Astrocyte of the spinal cord (primary cell): ENCODE measurements around the gene MPHOSPH9.
"Not testable (repeated sequence)": the region's sequence is repeated elsewhere in the genome, so short reads cannot be mapped to it uniquely, and the experiment has no call there.

Source experiments
- DNase-seq: peaks from one replicate; pipeline ENCODE4 v3.0.0; 2011; ENCODE audit warnings: low read depth, low spot score
- H3K4me3 ChIP-seq: 2 replicates; pipeline ENCODE4 v1.5.1; 2011; ENCODE audit warnings: low read depth, mild to moderate bottlenecking, low read length, moderate library complexity
- in situ Hi-C: cut with HindIII; loops from 2 replicates; pipeline ENCODE4 v1.10.0; 2017; ENCODE audit warnings: low sequenced_read_pairs
- TF ChIP-seq, protein P1 (sequence below): IDR thresholded peaks from 2 replicates; pipeline ENCODE4 v1.5.1; 2012; ENCODE audit warnings: low read depth, mild to moderate bottlenecking, low read length, inconsistent platforms

MPHOSPH9 gene

DNA sequence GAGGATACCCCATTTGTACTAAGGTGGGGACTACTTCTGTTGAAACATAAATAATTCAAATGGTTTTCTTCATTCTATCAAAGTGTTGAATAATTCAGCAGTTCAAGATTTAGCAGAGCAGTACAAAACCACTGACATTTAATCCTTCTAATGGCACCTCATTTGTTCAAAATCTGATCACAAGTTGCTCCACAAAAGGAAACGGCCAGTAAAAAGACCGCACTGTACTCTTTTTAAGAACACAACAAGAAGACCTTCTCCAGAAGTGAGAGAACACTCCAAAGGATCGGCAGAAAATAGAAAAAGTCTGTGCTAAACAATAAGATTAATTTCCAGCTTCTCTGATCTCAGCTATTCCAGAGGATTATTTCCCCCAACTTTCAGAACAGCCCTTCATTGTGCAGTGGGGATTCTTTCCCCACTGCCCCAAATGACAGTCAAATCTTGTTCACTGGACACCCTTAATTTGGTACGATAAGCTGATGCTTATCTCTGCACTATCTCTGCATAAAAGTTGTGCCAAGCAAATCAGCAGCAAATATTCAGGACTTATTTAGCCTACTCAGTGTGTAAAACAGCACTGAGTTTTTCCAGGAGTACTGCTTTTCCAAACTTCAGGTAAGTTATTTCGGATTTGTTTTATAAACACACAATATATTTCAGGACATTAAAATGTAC is 5.2 kb downstream of the MPHOSPH9 start:
- in situ Hi-C loops, result no loop called here
- TF ChIP-seq, protein P1, sequence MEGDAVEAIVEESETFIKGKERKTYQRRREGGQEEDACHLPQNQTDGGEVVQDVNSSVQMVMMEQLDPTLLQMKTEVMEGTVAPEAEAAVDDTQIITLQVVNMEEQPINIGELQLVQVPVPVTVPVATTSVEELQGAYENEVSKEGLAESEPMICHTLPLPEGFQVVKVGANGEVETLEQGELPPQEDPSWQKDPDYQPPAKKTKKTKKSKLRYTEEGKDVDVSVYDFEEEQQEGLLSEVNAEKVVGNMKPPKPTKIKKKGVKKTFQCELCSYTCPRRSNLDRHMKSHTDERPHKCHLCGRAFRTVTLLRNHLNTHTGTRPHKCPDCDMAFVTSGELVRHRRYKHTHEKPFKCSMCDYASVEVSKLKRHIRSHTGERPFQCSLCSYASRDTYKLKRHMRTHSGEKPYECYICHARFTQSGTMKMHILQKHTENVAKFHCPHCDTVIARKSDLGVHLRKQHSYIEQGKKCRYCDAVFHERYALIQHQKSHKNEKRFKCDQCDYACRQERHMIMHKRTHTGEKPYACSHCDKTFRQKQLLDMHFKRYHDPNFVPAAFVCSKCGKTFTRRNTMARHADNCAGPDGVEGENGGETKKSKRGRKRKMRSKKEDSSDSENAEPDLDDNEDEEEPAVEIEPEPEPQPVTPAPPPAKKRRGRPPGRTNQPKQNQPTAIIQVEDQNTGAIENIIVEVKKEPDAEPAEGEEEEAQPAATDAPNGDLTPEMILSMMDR, result no peak
- H3K4me3 ChIP-seq, result no peak overlapping the region

DNA sequence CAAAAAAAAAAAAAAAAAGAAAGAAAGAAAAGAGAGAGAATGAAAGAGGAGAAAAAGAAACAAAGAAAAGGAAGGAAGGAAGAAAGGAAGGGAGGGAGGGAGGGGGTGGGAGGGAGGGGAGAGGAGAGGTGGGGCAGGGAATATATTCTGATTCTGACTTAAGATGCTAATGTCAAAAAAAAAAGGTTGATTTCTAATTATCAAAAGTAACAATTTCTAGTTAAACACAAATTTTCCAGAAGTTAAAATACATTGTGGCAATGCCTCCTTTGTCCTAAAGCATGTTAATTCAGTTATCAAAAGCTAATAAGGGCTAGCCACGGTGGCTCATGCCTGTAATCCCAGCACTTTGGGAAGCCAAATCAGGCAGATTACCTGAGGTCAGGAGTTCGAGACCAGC is 7.5 kb downstream of the MPHOSPH9 start:
- TF ChIP-seq, protein P1, result no peak
- H3K4me3 ChIP-seq, result no peak overlapping the region
- DNase-seq, result no peak
- in situ Hi-C loops, result no loop called here

More for the DNA sequence above, 5.2 kb downstream of the MPHOSPH9 start:
- no peak for DNase-seq

DNA sequence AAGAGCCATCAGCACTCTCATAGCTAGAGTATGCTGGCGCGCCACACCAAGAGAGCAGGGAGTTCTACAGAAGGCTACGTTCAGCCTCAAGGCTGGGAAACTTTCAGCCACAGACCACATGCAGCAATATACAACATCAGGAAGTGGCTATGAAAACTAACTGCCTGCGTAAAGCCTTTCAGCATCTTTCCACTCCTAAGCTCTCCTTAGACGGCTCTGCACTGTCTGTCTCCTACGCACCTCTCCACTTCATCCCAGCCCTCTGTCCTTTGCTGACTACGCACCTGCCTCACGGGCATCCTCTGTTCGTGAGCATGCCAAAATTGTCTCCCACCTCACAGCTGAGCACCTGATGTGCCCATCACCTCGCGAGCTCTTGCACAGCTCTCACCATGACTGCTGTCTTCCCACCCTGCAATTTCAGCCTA is 9.7 kb downstream of the MPHOSPH9 start:
- DNase-seq, result no peak
- in situ Hi-C loops, result no loop called here
- TF ChIP-seq, protein P1, result no peak
- H3K4me3 ChIP-seq, result no peak overlapping the region

DNA sequence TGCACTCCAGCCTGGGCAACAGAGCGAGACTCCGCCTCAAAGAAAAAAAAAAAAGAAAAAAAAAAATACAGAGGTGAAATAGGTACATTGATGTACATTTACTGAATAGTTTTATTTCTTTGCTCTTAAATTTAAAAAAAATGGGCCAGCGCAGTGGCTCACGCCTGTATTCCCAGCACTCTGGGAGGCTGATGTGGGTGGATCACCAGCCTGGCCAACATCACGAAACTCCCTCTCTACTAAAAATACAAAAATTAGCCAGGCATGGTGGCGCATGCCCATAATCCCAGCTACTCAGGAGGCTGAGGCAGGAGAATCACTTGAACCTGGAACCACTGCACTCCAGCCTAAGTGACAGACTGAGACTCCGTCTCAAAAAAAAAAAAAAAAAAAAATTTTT is 25.1 kb downstream of the MPHOSPH9 start:
- in situ Hi-C loops, H3K4me3 ChIP-seq, DNase-seq: not testable (repeated sequence)

DNA sequence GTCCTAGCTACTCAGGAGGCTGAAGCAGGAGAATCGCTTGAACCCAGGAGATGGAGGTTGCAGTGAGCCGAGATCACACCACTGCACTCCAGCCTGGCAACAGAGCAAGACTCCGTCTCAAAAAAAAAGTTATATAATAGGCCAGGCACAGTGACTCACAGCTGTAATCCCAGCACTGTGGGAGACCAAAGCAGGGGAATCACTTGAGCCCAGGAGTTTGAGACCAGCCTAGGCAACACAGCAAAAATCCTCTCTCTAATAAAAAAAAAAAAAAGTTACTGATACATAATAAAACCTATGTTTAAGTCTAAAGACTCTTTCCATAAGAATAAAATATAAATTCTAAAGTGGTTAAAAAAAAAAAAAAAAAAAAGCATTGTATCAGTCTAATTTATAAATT is 26.1 kb downstream of the MPHOSPH9 start:
- H3K4me3 ChIP-seq, in situ Hi-C loops: not testable (repeated sequence)
- peak; percentile 16 for DNase-seq

DNA sequence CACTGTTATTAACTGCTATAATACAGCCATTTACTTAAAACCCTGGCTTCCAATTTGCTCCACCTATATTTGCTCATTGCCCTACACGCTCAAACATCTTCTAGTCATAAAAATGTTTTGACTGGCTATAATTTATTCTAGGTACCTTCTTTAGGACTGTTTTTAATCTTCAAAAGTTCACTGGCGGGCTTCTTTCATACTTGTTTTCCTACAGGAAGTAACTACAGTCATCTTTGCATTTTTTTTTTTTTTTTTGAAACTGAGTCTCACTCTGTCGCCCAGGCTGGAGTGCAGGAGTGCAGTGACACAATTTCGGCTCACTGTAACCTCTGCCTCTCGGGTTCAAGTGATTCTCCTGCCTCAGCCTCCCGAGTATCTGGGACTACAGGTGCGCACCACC is 32.5 kb downstream of the MPHOSPH9 start:
- no peak overlapping the region for H3K4me3 ChIP-seq
- TF ChIP-seq, protein P1, result no peak
- DNase-seq, result no peak
- in situ Hi-C loops, result no loop called here

DNA sequence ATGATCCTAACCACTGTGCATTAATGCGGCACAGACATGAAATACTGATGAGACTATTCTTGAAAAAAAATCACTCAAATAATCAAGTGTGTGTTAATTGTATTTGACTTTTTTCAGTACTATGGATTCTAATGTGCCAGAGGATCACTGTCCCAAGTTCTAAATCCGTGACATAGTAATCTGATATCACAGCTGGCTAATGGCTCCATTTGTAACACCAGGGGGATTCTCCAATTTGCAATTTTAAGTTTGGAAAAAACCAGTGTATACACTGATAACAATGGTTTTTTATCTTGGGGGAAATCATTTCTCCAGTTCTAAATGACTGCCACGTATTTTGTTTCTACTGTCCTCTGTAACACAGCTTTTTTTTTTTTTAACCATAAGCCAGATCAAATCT is 33.0 kb downstream of the MPHOSPH9 start:
- DNase-seq, result no peak
- no peak overlapping the region for H3K4me3 ChIP-seq
- TF ChIP-seq, protein P1, result no peak
- in situ Hi-C loops, result no loop called here

DNA sequence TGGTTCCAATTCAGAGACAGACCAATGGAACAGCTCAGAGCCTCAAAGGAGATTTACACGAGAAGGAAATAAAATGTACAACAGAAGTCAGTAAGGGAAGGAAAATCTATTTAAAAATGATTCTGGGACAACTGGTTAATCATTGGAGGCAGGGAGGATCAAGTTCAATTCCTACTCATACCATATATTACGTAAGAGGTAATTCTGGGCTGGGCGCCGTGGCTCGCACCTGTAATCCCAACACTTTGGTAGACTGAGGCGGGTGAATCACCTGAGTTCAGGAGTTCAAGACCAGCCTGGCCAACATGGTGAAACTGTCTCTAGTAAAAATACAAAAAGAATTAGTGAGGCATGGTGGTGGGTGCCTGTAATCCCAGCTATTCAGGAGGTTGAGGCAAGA is 45.3 kb downstream of the MPHOSPH9 start:
- TF ChIP-seq, protein P1, result no peak
- no peak for DNase-seq
- in situ Hi-C loops, result no loop called here
- H3K4me3 ChIP-seq, result no peak overlapping the region
